Cerebellar nuclear complex (tissue), 1 donor: ENCODE results near the gene PLAAT1.

Experiments
- DNase-seq, 2 experiments: peaks; one replicate each; lab custom pipeline; 2025; lab: John Stamatoyannopoulos, UW

The PLAAT1 gene

GRCh38 chr3:193240850-193241706, at the start of gene PLAAT1:
PLAAT1 (plus strand) TSS chr3:193241222; CDS start chr3:193255651, 14,429 bp downstream.
- no peak for DNase-seq

GRCh38 chr3:193194371-193194770, 46.7 kb upstream of the PLAAT1 start:
- no peak for DNase-seq

- no peak for DNase-seq
Observed at GRCh38 chr3:193196746-193197145, 44.3 kb upstream of the PLAAT1 start.

- no peak for DNase-seq
Observed at GRCh38 chr3:193207290-193208273, 33.4 kb upstream of the PLAAT1 start.

- no peak for DNase-seq
Observed at GRCh38 chr3:193210618-193211017, 30.4 kb upstream of the PLAAT1 start.

- DNase-seq, result no peak
Observed at GRCh38 chr3:193211173-193211572, 29.8 kb upstream of the PLAAT1 start.

- DNase-seq, result no peak
Observed at GRCh38 chr3:193211984-193212383, 29.0 kb upstream of the PLAAT1 start.

- DNase-seq, result no peak
Observed at GRCh38 chr3:193212844-193213243, 28.2 kb upstream of the PLAAT1 start.

- DNase-seq, result no peak
Observed at GRCh38 chr3:193214445-193214844, 26.6 kb upstream of the PLAAT1 start.

GRCh38 chr3:193225302-193226125, 15.5 kb upstream of the PLAAT1 start:
- no peak for DNase-seq

GRCh38 chr3:193228206-193228605, 12.8 kb upstream of the PLAAT1 start:
- no peak for DNase-seq

GRCh38 chr3:193229851-193230420, 11.1 kb upstream of the PLAAT1 start:
- DNase-seq, result no peak

- DNase-seq, result no peak
Observed at GRCh38 chr3:193230610-193231009, 10.4 kb upstream of the PLAAT1 start.

GRCh38 chr3:193231201-193231600, 9.8 kb upstream of the PLAAT1 start:
- DNase-seq, result no peak

- no peak for DNase-seq
Observed at GRCh38 chr3:193236599-193236998, 4.4 kb upstream of the PLAAT1 start.

GRCh38 chr3:193237030-193237429, 4.0 kb upstream of the PLAAT1 start:
- no peak for DNase-seq

GRCh38 chr3:193240436-193240849, 579 bp upstream of the PLAAT1 start:
- DNase-seq, result no peak

- DNase-seq, result no peak
Observed at GRCh38 chr3:193241716-193242115, 694 bp downstream of the PLAAT1 start.

GRCh38 chr3:193243571-193243970, 2.5 kb downstream of the PLAAT1 start:
- no peak for DNase-seq

- no peak for DNase-seq
Observed at GRCh38 chr3:193248848-193249468, 7.9 kb downstream of the PLAAT1 start.

- no peak for DNase-seq
Observed at GRCh38 chr3:193250492-193250891, 9.5 kb downstream of the PLAAT1 start.
